Fibroblast of skin of back (primary cell): ENCODE measurements around the gene PTPRE. TPM values are rescaled to one million over a fixed set of nuclear protein-coding genes. Genes with fewer than 3 reads are reported as not detected.

Experiments used
- DNase-seq: peaks from one replicate; pipeline ENCODE4 v3.0.0-alpha.2; 2013
- polyA plus RNA-seq, 2 experiments: library from polyadenylated mRNA; unstranded; fragments of 120-200 nt; gene quantifications; one replicate each; pipeline ENCODE4 v1.2.1, GENCODE V29; 2013; ENCODE audit not compliant: insufficient read length in 2 of 2

PTPRE gene, protein sequence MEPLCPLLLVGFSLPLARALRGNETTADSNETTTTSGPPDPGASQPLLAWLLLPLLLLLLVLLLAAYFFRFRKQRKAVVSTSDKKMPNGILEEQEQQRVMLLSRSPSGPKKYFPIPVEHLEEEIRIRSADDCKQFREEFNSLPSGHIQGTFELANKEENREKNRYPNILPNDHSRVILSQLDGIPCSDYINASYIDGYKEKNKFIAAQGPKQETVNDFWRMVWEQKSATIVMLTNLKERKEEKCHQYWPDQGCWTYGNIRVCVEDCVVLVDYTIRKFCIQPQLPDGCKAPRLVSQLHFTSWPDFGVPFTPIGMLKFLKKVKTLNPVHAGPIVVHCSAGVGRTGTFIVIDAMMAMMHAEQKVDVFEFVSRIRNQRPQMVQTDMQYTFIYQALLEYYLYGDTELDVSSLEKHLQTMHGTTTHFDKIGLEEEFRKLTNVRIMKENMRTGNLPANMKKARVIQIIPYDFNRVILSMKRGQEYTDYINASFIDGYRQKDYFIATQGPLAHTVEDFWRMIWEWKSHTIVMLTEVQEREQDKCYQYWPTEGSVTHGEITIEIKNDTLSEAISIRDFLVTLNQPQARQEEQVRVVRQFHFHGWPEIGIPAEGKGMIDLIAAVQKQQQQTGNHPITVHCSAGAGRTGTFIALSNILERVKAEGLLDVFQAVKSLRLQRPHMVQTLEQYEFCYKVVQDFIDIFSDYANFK
- polyA plus RNA-seq (2013, experiment 1 of 2; ENCODE audit: insufficient read length): 0.04 TPM
- 0.06 TPM for polyA plus RNA-seq (2013, experiment 2 of 2; ENCODE audit: insufficient read length)

DNA sequence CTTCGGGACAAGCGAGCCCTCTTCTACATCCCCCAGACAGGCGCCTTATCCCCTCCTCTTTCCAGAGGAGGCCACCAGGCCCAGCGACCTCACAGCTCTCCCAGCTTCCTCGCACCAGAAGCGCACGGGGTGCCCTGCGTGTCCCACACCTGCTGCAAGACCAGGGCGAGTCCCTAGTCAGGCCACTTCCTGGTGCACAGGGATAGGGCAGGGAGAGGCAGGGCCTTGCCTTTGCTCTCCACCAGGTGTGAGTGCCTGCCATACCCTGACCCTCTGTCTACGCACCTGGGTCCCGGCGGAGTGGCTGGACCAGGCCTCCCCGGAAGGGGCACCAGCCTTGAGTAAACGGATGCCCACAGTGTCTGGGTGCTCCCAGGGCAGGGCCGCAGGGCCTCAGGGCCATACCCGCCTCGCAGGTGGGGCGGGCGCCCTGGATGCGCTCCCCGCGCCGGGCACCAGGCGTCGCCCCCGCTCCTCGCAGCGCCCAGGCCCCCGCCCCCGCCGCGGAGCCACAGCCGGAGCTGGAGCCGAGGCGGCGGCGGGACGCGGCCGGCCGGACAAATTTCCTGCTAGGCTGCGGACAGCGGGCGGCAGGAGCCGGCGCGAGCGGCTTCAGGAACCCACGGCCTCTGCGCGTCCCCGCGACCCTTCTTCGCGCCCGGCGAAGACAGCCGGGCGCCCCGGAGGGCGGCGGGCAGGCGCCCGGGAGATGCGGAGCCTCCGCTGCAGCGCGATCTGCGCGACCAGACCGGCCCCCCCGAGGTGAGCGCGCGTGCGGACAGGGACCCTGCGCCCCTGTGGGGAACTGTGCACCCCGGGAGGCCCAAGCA is at the start of gene PTPRE:
Gene PTPRE, plus strand, starts transcription at position 556 of the 830 bp plus-strand sequence. CDS start 133,779 bp downstream, outside the sequence.
- peak; percentile 44 for DNase-seq

DNA sequence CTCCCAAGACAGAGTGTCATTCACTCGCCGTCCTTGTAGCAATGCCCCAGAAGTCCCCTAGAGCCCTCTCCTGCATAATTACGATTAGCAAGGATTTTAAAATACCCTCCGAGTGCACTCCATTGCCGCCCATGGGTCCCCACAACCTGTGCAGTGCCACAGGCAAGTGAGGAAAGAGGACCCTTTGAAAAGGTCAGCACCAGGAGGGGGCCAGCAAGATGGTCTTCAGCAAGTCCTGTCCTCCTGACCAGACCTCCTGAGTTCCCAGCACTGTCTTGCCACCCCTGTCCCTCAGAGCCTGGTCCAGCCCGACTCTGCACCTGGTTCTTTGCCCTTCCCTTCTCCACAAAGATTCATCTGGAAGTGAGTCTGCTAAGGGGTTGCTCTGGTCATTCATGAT is 46.3 kb upstream of the PTPRE start:
- no peak for DNase-seq

DNA sequence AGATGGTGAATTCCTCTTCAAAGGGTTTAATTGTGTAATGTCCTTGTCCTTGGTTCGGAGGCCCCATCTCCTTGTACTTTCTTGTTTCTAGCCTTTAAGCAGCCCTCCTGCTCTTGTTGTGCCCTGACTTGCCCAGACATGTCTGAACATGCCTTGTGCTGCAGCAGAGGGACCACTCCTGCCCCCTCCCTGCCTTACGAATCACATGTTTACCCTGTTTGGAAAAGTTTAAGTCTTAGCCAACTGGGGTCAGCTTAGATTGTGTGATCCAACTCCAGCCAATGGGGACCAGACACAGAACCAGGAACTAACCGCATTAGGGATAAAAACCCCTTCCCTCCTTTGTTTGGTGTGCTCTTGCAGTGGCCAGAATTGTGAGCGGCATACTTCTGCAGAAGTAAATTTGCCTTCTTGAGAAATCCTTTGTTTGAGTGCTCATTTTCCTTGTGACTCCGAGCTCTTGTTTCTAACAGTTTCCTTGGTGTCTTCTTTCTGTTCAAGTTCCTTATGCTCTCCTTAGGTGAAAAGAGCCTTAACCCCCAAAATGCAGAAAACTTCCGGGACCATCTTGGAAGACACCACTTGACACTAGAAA is 43.6 kb upstream of the PTPRE start:
- no peak for DNase-seq

DNA sequence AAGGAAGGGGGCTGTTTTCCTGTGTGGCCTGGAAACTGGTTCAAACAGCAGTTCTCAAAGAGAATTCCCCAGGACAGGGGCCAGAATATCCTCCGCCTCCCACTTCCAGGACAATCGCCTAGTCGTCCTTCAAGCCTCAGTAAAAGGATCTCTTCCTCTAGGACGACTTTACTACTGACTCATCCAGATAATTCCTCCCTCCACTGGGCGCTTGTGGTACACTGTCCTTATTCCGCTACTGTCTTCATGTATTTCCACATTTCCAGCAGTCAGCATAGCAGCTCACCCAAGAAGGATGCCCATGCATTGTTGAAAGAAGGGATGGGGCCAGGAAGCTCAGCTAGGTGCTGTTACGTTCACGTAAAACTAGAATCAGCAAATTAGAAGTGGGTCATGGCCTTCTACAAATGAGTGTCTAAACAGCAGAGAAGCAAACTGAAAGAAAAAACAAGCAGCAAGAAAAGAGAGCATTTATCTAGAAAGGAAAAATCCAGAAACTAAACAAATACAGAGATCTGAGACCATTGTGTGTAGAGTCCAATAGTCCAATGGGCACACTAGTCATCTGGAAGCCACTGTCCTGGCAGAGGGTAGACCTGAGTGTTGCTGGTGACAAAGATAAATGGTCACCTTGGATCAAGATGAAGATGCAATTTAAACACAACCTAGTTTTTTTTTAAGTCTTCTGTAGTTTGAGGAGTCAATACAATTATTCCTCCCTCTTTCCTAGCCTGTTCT is 40.5 kb upstream of the PTPRE start:
- DNase-seq: no peak

DNA sequence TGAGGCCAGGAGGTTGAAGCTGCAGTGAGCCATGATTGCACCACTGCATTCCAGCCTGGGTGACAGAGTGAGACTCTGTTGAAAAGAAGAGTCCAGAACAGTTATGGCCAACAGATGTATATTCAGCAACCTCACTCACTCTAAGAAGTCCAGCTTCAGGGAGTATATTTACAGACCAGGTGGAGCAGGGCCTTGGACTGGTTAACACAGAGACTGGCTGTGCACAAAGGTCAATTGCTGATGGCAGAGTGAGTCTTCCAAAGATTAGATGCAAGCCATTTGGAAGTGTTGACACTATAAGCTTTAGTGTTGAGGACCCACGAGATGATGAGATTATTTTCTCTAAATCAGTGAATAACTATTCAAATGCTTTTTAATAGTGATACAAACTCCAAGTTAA is 39.1 kb upstream of the PTPRE start:
- DNase-seq: no peak

DNA sequence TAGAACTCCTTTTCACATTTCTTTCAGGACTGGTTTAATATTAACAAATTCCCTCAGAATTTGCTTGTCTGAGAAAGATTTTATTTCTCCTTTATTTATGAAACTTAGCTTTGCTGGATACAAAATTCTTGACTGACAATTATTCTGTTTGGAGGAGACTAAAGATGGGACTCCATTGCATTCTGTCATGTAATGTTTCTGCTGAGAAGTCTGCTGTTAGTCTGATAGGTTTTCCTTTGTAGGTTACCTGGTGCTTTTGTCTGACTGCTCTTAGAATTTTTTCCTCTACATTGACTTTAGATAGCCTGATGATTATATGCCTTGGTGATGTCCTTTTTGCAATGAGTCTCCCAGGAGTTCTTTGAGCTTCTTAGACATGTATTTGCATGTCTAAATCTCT is 37.6 kb upstream of the PTPRE start:
- DNase-seq: no peak

DNA sequence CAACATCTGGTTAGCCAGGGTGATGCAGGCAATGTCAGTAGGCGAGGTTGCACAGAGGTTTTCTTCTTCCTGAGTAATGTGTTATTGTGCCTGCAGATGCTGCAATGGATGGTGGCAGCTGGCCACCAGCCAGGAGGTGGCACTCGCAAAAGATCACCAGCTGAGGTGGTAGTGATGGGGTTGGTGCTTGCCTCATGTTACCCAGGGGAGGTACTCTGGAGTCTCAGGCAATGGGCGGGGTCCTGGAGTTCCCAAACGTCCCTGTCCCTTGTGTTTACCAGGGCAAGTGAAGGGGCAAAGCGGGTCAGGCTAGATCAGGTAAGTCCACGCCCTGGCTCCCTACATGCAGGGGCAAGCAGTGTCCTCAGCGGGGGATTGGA is 35.3 kb upstream of the PTPRE start:
- DNase-seq: no peak

DNA sequence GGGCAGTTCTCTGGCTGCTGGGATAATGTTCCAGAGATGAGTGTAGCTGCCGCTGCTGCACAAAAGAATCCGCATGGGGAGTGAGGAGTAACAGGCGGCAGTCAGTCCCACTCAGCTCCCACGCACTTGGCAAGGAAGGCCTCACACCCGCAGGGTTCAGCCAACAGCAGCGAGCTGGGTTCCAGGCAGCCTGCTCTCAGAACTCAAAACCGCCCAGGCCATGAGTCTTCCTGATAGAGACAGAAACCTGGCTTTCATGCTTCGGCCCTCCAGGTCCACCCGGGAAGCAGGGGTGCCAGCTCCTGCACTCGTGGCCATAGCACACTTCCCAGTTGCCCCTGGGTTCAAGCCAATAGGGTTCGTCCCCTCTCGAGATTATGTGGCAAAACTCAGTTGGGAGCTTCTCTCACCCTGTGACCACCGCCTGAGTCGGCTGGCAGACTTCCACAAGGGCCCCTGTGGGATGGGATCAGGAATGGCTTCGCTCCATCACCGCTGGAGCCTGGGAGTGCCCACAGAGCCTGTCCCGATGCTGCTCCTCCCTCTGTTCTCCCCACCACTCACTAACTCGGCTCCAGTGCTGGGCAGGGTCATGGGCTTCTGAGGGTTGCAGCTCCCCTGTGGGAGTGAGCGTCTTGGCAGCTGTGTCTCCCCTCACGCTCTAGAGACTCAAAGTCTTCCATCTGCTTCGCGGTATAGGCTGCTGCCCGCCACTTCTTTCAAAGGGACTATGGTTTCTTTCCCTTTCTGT is 34.7 kb upstream of the PTPRE start:
- no peak for DNase-seq

DNA sequence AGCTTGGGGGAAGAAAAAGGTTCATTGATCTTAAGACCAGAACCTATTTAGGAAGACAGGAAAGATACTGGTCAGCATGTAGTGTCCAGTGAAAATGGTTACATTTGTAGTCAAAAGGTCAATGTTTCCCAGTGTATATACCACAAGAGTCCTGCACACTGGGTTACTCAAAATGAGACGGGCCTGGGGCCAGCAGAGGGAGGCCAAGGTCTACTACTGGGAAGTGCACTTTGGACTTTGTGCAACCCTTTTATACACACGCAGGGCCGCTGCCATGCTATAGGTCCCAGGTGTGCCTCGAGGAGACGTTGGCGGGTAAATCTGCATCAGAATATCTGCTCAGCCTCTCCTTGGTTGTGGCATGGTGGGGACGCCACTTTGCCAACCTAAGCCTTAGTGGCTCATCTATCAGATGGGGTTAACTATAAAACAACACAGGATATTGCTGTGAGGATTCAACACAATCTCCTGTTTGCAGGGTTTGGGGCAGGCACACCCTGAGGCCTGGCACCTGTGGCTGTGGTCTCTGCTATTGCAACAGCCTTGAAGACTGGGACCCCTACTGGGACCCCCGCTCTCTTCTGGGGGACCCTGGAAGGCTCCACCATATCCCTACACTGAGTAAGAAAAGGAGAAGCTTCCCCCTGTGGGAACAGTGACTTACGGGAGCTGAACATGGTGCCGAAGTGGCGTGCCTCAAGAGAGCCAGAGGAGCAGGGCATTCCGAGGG is 33.9 kb upstream of the PTPRE start:
- DNase-seq: no peak

DNA sequence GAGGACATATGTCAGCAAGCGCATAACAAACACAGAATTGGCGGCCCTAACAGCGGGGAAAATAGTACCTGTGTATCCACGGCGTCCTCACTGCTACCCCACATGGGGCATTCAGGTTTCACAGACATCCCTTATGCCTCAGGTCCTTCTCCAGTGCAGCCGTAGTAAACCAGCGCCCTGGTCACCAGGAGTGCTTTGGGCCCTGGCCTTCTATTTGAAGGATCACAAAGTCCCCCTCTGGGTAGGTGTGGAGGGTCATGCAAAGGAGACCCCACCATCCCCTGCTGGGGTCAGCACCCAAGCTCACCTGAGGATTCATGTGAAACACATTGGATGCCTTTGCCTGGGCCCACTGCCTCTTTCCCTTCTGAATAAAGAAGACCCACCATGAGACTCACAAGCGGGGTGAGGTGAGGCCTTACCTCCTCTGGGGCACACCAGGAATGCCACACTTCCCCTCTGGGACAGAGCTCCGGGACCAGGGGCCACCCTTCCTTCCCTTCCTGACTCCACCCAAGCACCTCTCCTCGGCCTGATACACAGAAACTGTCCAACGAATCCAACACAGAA is 32.9 kb upstream of the PTPRE start:
- DNase-seq: no peak

DNA sequence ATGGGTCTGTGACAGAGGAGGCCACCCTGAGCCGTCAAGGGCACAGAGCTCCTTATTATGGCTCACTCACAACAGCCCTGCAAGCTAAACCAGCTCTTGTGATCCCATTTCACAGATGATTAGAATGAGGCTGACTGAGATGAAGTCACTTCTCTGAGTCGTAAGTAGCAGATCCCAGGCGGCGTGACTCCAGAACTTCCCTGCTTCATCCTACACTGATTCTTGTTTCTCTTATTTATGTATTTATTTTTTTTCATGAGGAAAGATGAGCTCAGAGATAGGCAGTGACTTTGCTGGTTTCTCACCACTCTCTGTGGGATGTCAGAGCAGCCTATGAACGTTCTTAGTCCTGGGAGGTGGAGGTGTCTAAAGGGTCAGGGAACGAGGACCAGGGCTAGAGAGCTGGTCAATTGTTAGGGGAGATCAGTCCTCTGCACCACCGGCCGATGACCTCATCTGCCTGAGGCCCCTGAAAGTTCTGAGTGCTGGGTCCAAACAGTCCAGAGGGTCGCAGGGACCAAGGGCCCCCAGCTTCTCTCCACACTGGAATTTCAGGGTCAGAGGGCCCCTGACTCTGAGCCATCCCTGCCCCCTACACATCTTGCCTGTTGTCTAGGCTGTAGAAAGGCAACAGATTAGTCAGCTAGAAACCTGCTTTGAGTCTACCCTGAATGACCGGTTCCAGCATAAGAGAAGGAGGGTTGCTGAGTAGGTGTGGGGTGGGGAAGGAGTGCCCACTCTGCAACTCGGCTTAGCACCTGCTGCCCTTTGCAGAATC is 32.0 kb upstream of the PTPRE start:
- no peak for DNase-seq

DNA sequence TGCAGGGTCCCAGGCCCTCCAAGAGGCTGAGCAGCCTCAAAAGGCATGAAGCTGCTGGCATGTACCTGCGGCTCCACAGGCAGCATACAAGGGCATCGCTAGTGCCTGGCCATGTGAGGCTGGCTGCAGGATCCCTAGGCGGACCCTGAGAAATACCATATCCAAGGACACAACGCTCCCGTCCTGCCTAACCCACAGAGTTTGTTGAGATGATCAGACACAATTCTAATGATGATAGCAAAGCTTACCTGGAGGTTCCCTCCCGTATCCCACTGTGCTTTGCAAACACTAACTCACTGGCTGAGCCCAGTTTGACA is 31.5 kb upstream of the PTPRE start:
- DNase-seq: no peak

DNA sequence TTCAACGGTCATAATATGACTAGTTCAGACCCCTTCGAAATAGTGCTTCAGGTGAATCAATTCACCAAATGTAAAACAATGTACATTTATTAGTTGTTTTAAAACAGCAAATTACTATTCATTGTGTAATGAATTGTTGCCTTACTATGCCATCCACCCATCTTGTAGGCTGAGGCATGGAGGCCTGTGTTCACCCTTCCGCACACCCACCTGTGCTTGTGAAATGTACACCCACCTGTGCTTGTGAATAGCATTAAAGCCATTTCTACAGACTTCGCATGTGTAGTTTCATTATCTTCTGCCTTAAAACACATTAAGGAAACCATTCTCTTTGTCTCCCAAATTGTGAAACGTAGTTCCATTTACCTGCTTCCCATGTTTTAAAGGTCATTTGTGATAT is 31.0 kb upstream of the PTPRE start:
- DNase-seq: no peak

DNA sequence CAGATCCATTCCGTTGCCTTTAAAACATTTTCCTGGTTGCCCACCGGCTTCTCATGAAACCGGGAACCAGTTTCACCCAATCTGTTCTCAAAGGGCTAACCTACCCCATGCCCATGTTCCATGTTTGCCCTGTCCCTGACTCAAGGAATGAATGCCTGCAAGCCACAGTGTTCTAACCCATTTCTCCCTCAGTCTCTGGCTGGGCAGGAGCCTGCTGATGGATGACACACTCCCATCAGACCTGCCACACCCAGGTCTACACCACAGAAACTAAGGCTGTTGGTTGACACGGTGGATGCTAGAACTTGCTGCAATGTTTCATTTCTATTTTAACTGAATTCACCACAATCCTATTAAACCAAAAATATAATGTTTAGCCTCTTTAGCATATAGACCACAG is 29.8 kb upstream of the PTPRE start:
- DNase-seq: no peak

DNA sequence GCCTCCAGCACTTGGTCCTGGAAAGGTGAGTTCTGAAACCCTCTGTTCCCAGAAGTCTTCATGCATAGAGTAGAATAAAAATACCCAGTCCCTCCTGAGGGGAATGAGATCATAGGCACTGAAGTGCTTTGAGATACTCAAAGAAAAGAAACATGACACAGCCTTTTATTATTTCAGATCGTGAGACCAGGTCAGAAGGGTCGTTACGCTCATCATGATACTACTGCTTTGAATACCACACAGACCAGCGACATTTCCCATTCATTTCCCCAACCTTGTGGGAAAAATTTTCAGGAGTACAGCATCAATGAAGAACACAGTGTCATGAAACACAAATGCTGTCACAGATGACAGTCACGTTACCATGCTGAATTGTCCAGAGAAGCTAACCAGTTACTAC is 29.2 kb upstream of the PTPRE start:
- no peak for DNase-seq

DNA sequence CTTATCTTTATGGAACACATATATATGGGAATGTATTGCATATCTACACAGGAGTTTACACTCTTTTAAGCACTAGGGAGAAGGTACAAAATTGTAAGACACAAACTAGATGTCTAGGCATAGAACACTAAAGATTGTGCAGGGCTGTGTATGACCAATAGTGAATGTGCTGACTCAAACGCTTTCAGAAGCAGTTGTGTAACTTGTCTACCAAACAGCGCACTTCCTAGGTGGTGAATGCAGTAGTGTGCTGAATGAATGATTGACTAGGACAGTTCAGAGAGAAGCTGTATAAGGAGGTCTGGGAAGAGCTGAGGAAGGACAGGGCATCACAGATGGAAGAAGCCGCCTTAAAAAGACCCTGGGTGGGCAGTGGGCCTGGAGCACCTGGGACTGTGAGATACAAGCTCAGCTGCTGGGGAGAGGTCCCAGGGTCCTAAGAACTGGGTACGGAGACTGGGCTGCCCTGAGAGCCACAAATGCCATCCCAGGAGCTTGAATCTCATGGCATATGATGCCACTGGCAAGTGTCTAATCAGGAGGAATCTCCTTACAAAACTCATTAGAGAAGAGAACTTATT is 28.3 kb upstream of the PTPRE start:
- no peak for DNase-seq

DNA sequence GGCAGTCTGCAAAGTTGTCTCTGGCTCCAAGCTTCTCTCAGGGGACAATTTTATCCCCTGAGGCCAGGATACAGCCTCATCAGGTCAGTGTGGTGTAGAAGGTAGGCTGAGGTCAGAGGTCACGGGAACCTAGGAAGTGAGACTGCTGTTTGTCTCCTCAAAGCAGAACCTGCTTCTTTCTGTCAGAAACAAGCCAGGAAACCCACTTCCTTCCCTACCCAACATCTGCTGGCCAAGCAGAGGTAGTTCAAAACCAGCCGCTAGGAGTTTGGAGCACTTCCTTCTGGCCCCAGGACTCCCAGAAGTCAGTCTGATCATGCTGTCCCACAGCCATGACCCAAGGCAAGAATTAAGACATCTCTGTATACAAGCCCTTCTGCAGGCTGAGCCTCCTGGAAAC is 26.3 kb upstream of the PTPRE start:
- DNase-seq: no peak

DNA sequence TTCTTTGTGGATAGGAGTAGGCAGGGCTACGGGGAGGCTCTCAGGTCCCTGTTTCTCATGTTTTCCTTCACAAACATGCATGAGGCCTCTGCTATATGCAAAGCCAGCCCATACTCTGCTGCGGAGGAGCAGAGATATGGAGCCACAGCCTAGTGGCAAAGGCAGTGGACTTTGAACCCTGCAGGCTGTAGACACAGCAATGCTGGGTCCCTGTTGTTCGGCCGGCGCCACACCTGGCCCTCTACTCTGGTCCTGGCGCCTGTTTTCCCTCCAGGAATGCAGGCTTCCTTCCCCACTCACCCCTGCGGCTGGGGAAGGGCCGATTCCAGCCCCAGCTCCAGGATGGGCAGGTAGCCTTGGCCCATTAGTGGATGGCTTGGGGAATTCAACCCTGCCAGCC is 25.6 kb upstream of the PTPRE start:
- no peak for DNase-seq

DNA sequence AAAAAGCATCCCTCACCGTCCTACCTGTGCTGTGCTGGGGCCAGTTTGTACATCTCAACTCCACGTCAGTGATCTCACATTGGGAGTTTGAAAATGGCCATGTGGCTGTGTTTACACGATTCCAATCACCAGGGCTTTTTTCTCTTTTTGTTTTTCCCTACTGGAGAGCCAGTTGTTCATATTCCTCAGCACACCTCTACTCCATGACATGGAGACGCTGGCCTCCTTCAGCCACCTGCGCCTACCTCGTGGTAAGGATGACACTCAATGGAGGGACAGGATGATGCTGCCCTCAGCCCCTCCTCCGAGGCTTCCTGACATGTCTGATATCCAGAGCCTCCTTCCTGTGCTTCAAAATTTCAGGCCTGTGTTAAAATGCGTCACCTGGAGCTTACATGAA is 24.5 kb upstream of the PTPRE start:
- no peak for DNase-seq
